Nucleus accumbens (tissue), 56 donors: ENCODE data around the gene EVI5L.
"Not testable (repeated sequence)": the region's sequence is repeated elsewhere in the genome, so short reads cannot be mapped to it uniquely, and the experiment has no call there.

Source experiments
- DNase-seq, 56 donors: peaks; one replicate each; lab custom pipeline; 2025; lab: John Stamatoyannopoulos, UW

The EVI5L gene

GRCh38 chr19:7858109-7858770 is 28.2 kb downstream of the EVI5L start:
- peak in 4 of 56 donors; percentile 2 to 16 (median 14) for DNase-seq

- not testable (repeated sequence) for DNase-seq
These were observed 29.1 kb downstream of the EVI5L start for GRCh38 chr19:7859087-7859486.

GRCh38 chr19:7859831-7860713 is 30.1 kb downstream of the EVI5L start:
- DNase-seq = no peak

GRCh38 chr19:7860714-7861618 is 30.9 kb downstream of the EVI5L start:
- DNase-seq = peak in 13 of 56 donors; percentile 6 to 57 (median 17)

GRCh38 chr19:7861619-7862412 is 31.8 kb downstream of the EVI5L start:
- DNase-seq = no peak

- DNase-seq = peak in 34 of 56 donors; percentile 7 to 79 (median 32)
These were observed 32.5 kb downstream of the EVI5L start for GRCh38 chr19:7862413-7862951.

GRCh38 chr19:7863157-7863970 is 33.3 kb downstream of the EVI5L start:
- DNase-seq = no peak

GRCh38 chr19:7863971-7864689 is 34.1 kb downstream of the EVI5L start:
- DNase-seq = no peak

GRCh38 chr19:7864690-7865074 is 34.7 kb downstream of the EVI5L start:
- DNase-seq = no peak

GRCh38 chr19:7865262-7865911 is 35.4 kb downstream of the EVI5L start:
- DNase-seq = no peak

GRCh38 chr19:7866399-7867091 is 36.5 kb downstream of the EVI5L start:
- no peak for DNase-seq

- DNase-seq = no peak
These were observed 37.2 kb downstream of the EVI5L start for GRCh38 chr19:7867092-7867844.

GRCh38 chr19:7868326-7868670 is 38.3 kb downstream of the EVI5L start:
- no peak for DNase-seq

- DNase-seq = peak in 37 of 56 donors; percentile 11 to 72 (median 47)
These were observed 38.8 kb downstream of the EVI5L start for GRCh38 chr19:7868671-7869452.

GRCh38 chr19:7869453-7869909 is 39.5 kb downstream of the EVI5L start:
- DNase-seq = peak in 34 of 56 donors; percentile 11 to 74 (median 55)
